ENCODE measurements around the gene MAP2K5.

The MAP2K5 gene

GRCh38 chr15:67722030-67722817 is 179.7 kb downstream of the MAP2K5 start:
- ChIA-PET CTCF (interaction anchor here (0.7 to 1.2 kb wide), 2 partner anchors 42 to 46 kb away, joined by 3 to 5 read pairs; no protein-coding TSS in a partner anchor), POLR2A (no interaction called here)
- H3K4me3 ChIP-seq (ENCODE audit: low read depth, low read length) = no peak overlapping the region

GRCh38 chr15:67723294-67724024 is 181.0 kb downstream of the MAP2K5 start:
- ChIA-PET CTCF (no interaction called here), POLR2A (interaction anchor here (0.9 kb wide), 1 partner anchor 203 kb away, joined by 3 read pairs; the partner anchor contains the start of gene C15orf61)
- Histone ChIP-seq H3K27ac (ENCODE audit: extremely low read depth, low read depth, low read length) (no peak overlapping the region), H3K4me1 (ENCODE audit: control insufficient read depth, insufficient read depth, low read length) (peaks cover 39% of the 10 kb centered on the region), H3K4me3 (ENCODE audit: low read depth, low read length) (no peak overlapping the region), H3K9me3 (ENCODE audit: control insufficient read depth, insufficient read depth, low read depth, low read length) (no peaks in the 10 kb centered on the region), H3K36me3 (ENCODE audit: control insufficient read depth in 2 of 2, insufficient read depth in 1 of 2, low read length in 2 of 2) (no peaks in the 10 kb centered on the region)
- TF ChIP-seq GLIS1 (tag by site-specific recombination; IDR thresholded peaks at IDR 0.05) (peak; percentile 37), ZFP3 (tag by site-specific recombination; IDR thresholded peaks at IDR 0.05; ENCODE audit: low read depth) (no peak), PRDM2 (tag by site-specific recombination; IDR thresholded peaks at IDR 0.05; ENCODE audit: borderline replicate concordance) (no peak), ZNF48 (tag by site-specific recombination; IDR thresholded peaks at IDR 0.05) (no peak), ZBTB26 (tag by site-specific recombination; optimal IDR thresholded peaks at IDR 0.05) (no peak), ZNF404 (tag by site-specific recombination; IDR thresholded peaks at IDR 0.05) (no peak)

More at GRCh38 chr15:67722030-67722817, 179.7 kb downstream of the MAP2K5 start:
- Histone ChIP-seq H3K9me3 (ENCODE audit: control insufficient read depth, insufficient read depth, low read depth, low read length) (no peaks in the 10 kb centered on the region), H3K27ac (ENCODE audit: extremely low read depth, low read depth, low read length) (no peak overlapping the region), H3K4me1 (ENCODE audit: control insufficient read depth, insufficient read depth, low read length) (peaks cover 39% of the 10 kb centered on the region), H3K36me3 (ENCODE audit: control insufficient read depth in 2 of 2, insufficient read depth in 1 of 2, low read length in 2 of 2) (no peaks in the 10 kb centered on the region)
- TF ChIP-seq ZSCAN23 (tag by site-specific recombination; IDR thresholded peaks at IDR 0.05) (no peak), PRDM6 (tag by site-specific recombination; IDR thresholded peaks at IDR 0.05) (peak; percentile 93), SCRT2 (tag by site-specific recombination; IDR thresholded peaks at IDR 0.05) (peak; percentile 51), ZBTB8A (tag by site-specific recombination; IDR thresholded peaks at IDR 0.05) (0 out of 2 replicates have a peak, but pooled peaks have one; percentile 16), HIC1 (tag by site-specific recombination; IDR thresholded peaks at IDR 0.05) (no peak), SCRT1 (tag by site-specific recombination; IDR thresholded peaks at IDR 0.05; ENCODE audit: borderline replicate concordance) (peak; percentile 59; the same call in 1 of the 2 replicates), ZNF548 (tag by site-specific recombination; IDR thresholded peaks at IDR 0.05) (no peak), TCF7L2 (IDR thresholded peaks at IDR 0.05; ENCODE audit: borderline replicate concordance, low read depth, low read length) (peak; percentile 45; the same call in 1 of the 2 replicates), ZNF621 (tag by site-specific recombination; IDR thresholded peaks at IDR 0.05) (no peak), ZSCAN30 (tag by site-specific recombination; IDR thresholded peaks at IDR 0.05) (peak; percentile 84), WT1 (tag by site-specific recombination; IDR thresholded peaks at IDR 0.05) (0 out of 2 replicates have a peak, but pooled peaks have one; percentile 17), ZNF626 (tag by site-specific recombination; IDR thresholded peaks at IDR 0.05) (no peak), ZBTB44 (tag by site-specific recombination; IDR thresholded peaks at IDR 0.05) (peak; percentile 36)
